ENCODE data around the gene PTHLH. TPM values are rescaled to one million over a fixed set of nuclear protein-coding genes. Genes with fewer than 3 reads are reported as not detected.

PTHLH gene
- total RNA-seq, 1 donor from 2014 or later: 48.5 TPM

DNA sequence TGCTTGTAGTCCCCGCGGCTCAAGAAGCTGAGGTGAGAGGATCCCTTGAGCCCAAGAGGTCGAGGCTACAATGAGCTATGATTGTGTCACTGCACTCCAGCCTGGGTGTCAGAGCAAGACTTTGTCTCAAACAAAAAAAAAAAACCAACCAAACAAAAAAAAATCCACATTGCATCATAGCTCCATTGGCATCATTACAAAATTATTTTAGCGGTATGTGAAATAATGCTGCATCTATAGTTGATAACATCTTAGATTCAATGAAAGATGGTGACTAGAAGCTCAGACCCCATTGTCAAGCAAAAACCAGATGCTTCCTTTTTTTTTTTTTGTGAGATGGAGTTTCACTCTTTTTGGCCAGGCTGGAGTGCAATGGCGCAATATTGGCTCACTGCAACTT lies 14.8 kb upstream of the PTHLH start:
- no peak overlapping the region for H2AFZ ChIP-seq (ENCODE audit: low read depth, low read length)
- H4K20me1 ChIP-seq (ENCODE audit: insufficient read depth, low read length): no peaks in the 10 kb centered on the region
- no peak overlapping the region for H3K4me2 ChIP-seq (ENCODE audit: low read length)
- Mint-ChIP-seq H3K27ac (ENCODE audit: unreplicated experiment) (no peak overlapping the region), H3K4me1 (ENCODE audit: low read depth, unreplicated experiment) (peaks cover 24% of the 10 kb centered on the region), H3K27me3 (ENCODE audit: low read depth, unreplicated experiment) (no peaks in the 10 kb centered on the region), H3K9me3 (ENCODE audit: unreplicated experiment) (peaks cover 6% of the 10 kb centered on the region), H3K4me3 (ENCODE audit: unreplicated experiment) (no peak overlapping the region), H3K36me3 (ENCODE audit: low read depth, unreplicated experiment) (no peaks in the 10 kb centered on the region)
- DNase-seq (ENCODE audit: low read depth) (no peak), FAIRE-seq (no peak)
- TF ChIP-seq, protein P1, sequence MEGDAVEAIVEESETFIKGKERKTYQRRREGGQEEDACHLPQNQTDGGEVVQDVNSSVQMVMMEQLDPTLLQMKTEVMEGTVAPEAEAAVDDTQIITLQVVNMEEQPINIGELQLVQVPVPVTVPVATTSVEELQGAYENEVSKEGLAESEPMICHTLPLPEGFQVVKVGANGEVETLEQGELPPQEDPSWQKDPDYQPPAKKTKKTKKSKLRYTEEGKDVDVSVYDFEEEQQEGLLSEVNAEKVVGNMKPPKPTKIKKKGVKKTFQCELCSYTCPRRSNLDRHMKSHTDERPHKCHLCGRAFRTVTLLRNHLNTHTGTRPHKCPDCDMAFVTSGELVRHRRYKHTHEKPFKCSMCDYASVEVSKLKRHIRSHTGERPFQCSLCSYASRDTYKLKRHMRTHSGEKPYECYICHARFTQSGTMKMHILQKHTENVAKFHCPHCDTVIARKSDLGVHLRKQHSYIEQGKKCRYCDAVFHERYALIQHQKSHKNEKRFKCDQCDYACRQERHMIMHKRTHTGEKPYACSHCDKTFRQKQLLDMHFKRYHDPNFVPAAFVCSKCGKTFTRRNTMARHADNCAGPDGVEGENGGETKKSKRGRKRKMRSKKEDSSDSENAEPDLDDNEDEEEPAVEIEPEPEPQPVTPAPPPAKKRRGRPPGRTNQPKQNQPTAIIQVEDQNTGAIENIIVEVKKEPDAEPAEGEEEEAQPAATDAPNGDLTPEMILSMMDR (IDR thresholded peaks at IDR 0.05; ENCODE audit: insufficient read depth, low read depth, low read length): no peak
- no peak for TF ChIP-seq EZH2 (IDR thresholded peaks at IDR 0.05; ENCODE audit: insufficient read depth, low read length)
- H3K27ac ChIP-seq (ENCODE audit: low read depth, low read length): no peak overlapping the region
- no peaks in the 10 kb centered on the region for H3K27me3 ChIP-seq (ENCODE audit: insufficient read depth, low read length)
- H3K4me1 ChIP-seq (ENCODE audit: insufficient read depth, low read length): peaks cover 21% of the 10 kb centered on the region
- H3K79me2 ChIP-seq (ENCODE audit: insufficient read depth, low read length): no peaks in the 10 kb centered on the region
- no peak overlapping the region for H3K4me3 ChIP-seq (ENCODE audit: insufficient read depth, low read depth, low read length)
- no peaks in the 10 kb centered on the region for H3K36me3 ChIP-seq (ENCODE audit: insufficient read depth, low read length)
- no peaks in the 10 kb centered on the region for H3K9me3 ChIP-seq (ENCODE audit: insufficient read depth, low read depth, low read length)
- no peak overlapping the region for H3K9ac ChIP-seq (ENCODE audit: low read length)

DNA sequence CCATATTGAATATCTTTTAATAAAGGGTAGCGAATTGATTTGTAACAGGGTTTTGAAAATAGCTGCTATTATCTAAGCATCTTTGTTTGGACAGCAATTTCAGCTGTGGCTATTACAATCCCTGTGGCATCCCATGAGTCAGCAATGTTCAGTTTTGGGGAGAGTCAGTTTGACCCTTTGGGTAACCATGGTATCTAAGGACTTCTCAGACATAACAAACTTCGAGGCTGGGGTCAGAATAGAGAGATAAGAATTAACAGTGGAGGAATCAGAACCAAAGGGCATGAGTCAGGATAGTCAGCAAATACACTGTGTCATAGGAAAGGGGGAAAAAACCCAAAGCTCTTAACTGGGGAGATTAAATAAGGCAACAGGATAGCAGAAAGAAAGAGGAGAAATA lies 11.7 kb upstream of the PTHLH start:
- Histone ChIP-seq H3K9ac (ENCODE audit: low read length) (peak overlapping the region; percentile 62), H3K9me3 (ENCODE audit: insufficient read depth, low read depth, low read length) (no peaks in the 10 kb centered on the region), H3K4me1 (ENCODE audit: insufficient read depth, low read length) (peaks cover 27% of the 10 kb centered on the region), H3K36me3 (ENCODE audit: insufficient read depth, low read length) (no peaks in the 10 kb centered on the region), H2AFZ (ENCODE audit: low read depth, low read length) (no peak overlapping the region), H3K4me2 (ENCODE audit: low read length) (peak overlapping the region; percentile 6), H4K20me1 (ENCODE audit: insufficient read depth, low read length) (no peaks in the 10 kb centered on the region), H3K4me3 (ENCODE audit: insufficient read depth, low read depth, low read length) (no peak overlapping the region), H3K79me2 (ENCODE audit: insufficient read depth, low read length) (no peaks in the 10 kb centered on the region), H3K27me3 (ENCODE audit: insufficient read depth, low read length) (no peaks in the 10 kb centered on the region), H3K27ac (ENCODE audit: low read depth, low read length) (peak overlapping the region; percentile 70)
- peaks cover under 1% of the 10 kb centered on the region for H3K9me3 Mint-ChIP-seq (ENCODE audit: unreplicated experiment)
- H3K27ac Mint-ChIP-seq (ENCODE audit: unreplicated experiment): peak overlapping the region; percentile 85
- H3K27me3 Mint-ChIP-seq (ENCODE audit: low read depth, unreplicated experiment): no peaks in the 10 kb centered on the region
- H3K4me1 Mint-ChIP-seq (ENCODE audit: low read depth, unreplicated experiment): peaks cover 28% of the 10 kb centered on the region
- FAIRE-seq: peak; percentile 76
- no peak overlapping the region for H3K4me3 Mint-ChIP-seq (ENCODE audit: unreplicated experiment)
- no peaks in the 10 kb centered on the region for H3K36me3 Mint-ChIP-seq (ENCODE audit: low read depth, unreplicated experiment)
- DNase-seq (ENCODE audit: low read depth): peak; percentile 92
- TF ChIP-seq EZH2 (IDR thresholded peaks at IDR 0.05; ENCODE audit: insufficient read depth, low read length): no peak
- TF ChIP-seq, protein P1 (IDR thresholded peaks at IDR 0.05; ENCODE audit: insufficient read depth, low read depth, low read length): no peak

DNA sequence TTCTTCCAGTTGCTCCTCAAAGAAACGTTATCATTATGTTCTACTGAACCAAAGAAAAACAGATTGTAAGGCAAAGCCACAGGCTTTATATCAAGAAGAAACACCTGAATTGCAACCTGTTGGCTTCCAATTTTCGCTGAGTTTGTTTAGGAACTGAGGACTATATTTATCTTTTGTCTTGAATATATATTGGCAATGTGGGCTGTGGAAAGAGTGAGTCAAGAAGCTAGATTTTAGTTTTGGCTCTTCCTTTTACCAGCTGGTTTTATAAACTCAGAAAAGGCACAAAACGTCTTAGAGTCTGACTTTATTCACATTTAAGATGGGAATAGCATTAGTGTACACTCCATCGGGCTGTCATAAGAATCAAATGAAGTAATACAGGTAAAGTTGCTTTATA lies 10.4 kb upstream of the PTHLH start:
- no peak overlapping the region for H3K4me2 ChIP-seq (ENCODE audit: low read length)
- H3K27ac ChIP-seq (ENCODE audit: low read depth, low read length): no peak overlapping the region

More for the DNA sequence above, 10.4 kb upstream of the PTHLH start:
- Mint-ChIP-seq H3K27me3 (ENCODE audit: low read depth, unreplicated experiment) (no peaks in the 10 kb centered on the region), H3K4me1 (ENCODE audit: low read depth, unreplicated experiment) (peaks cover 21% of the 10 kb centered on the region), H3K27ac (ENCODE audit: unreplicated experiment) (peak overlapping the region; percentile 21), H3K4me3 (ENCODE audit: unreplicated experiment) (no peak overlapping the region), H3K9me3 (ENCODE audit: unreplicated experiment) (no peaks in the 10 kb centered on the region), H3K36me3 (ENCODE audit: low read depth, unreplicated experiment) (no peaks in the 10 kb centered on the region)
- Histone ChIP-seq H3K4me1 (ENCODE audit: insufficient read depth, low read length) (peaks cover 27% of the 10 kb centered on the region), H3K4me3 (ENCODE audit: insufficient read depth, low read depth, low read length) (no peak overlapping the region), H2AFZ (ENCODE audit: low read depth, low read length) (no peak overlapping the region), H3K79me2 (ENCODE audit: insufficient read depth, low read length) (no peaks in the 10 kb centered on the region), H3K36me3 (ENCODE audit: insufficient read depth, low read length) (no peaks in the 10 kb centered on the region), H4K20me1 (ENCODE audit: insufficient read depth, low read length) (no peaks in the 10 kb centered on the region), H3K27me3 (ENCODE audit: insufficient read depth, low read length) (no peaks in the 10 kb centered on the region), H3K9me3 (ENCODE audit: insufficient read depth, low read depth, low read length) (no peaks in the 10 kb centered on the region), H3K9ac (ENCODE audit: low read length) (no peak overlapping the region)
- DNase-seq (ENCODE audit: low read depth) (peak; percentile 46), FAIRE-seq (peak; percentile 56)
- no peak for TF ChIP-seq EZH2 (IDR thresholded peaks at IDR 0.05; ENCODE audit: insufficient read depth, low read length)
- TF ChIP-seq, protein P1 (IDR thresholded peaks at IDR 0.05; ENCODE audit: insufficient read depth, low read depth, low read length): no peak
